Natural killer cell (primary cell): ENCODE data around the gene CH25H. TPM values are rescaled to one million over a fixed set of nuclear protein-coding genes. Genes with fewer than 3 reads are reported as not detected.

Experiments
- ATAC-seq, 3 donors: fragments of 150-1000 bp in 2 of 3; fragments of 200-7000 bp in 1 of 3; cut with Tn5 transposase; 1 replicate in 1 of 3; 2 replicates in 2 of 3; pipeline ENCODE4 v1.10.0; 2021; ENCODE audit warnings: mild to moderate bottlenecking in 2 of 3, moderate library complexity in 2 of 3
- DNase-seq, 2 donors: peaks; one replicate each; pipeline versions ENCODE4 v3.0.0 to v3.0.0-alpha.2; 2013 to 2021; ENCODE audit warnings: mixed read lengths in 1 of 2
- H3K27ac ChIP-seq: one replicate; pipeline ENCODE4 v1.5.1; 2013; ENCODE audit warnings: mild to moderate bottlenecking, low read length
- H3K27me3 ChIP-seq: one replicate; pipeline ENCODE4 v1.6.1; 2013; ENCODE audit warnings: low read length; ENCODE audit not compliant: control insufficient read depth, insufficient read depth
- H3K36me3 ChIP-seq: one replicate; pipeline ENCODE4 v1.6.1; 2013; ENCODE audit warnings: low read length; ENCODE audit not compliant: control insufficient read depth, insufficient read depth
- H3K4me1 ChIP-seq: one replicate; pipeline ENCODE4 v1.6.1; 2013; ENCODE audit warnings: low read length; ENCODE audit not compliant: control insufficient read depth, insufficient read depth
- H3K4me3 ChIP-seq: one replicate; pipeline ENCODE4 v1.5.1; 2013; ENCODE audit warnings: low read length
- H3K9me3 ChIP-seq: one replicate; pipeline ENCODE4 v1.6.1; 2013; ENCODE audit warnings: low read length; ENCODE audit not compliant: control insufficient read depth, insufficient read depth
- H3K27ac Mint-ChIP-seq, 2 donors: one replicate each; pipeline ENCODE4 v1.8.0; 2022; ENCODE audit warnings: mild to moderate bottlenecking in 2 of 2, mixed read lengths in 2 of 2, moderate library complexity in 1 of 2
- H3K27me3 Mint-ChIP-seq, 2 donors: one replicate each; pipeline ENCODE4 v1.8.0; 2022; ENCODE audit warnings: low read depth in 2 of 2, mixed read lengths in 2 of 2
- H3K36me3 Mint-ChIP-seq: one replicate; pipeline ENCODE4 v1.8.0; 2022; ENCODE audit warnings: mixed read lengths
- H3K4me1 Mint-ChIP-seq, 2 donors: one replicate each; pipeline ENCODE4 v1.8.0; 2022; ENCODE audit warnings: mixed read lengths in 2 of 2
- H3K4me3 Mint-ChIP-seq: one replicate; pipeline ENCODE4 v1.8.0; 2022; ENCODE audit warnings: mild to moderate bottlenecking, moderate library complexity, mixed read lengths
- H3K9me3 Mint-ChIP-seq, 2 donors: one replicate each; pipeline ENCODE4 v1.8.0; 2022; ENCODE audit warnings: mixed read lengths in 2 of 2
- CTCF ChIP-seq: fragments of 200-600 bp; IDR thresholded peaks from one replicate; pipeline ENCODE4 v1.8.0; 2022; ENCODE audit warnings: antibody characterized with exemption
- WGBS: methylation state at CpG from one replicate; pipeline ENCODE4 v1.1.7; 2013; ENCODE audit warnings: missing lambda C conversion rate; ENCODE audit not compliant: insufficient coverage; 5-methylcytosine and 5-hydroxymethylcytosine counted together
- intact Hi-C: fragments of 100-400 bp; cut with micrococcal nuclease; formaldehyde crosslinking; loops from one replicate; pipeline ENCODE4 v1.14.2; 2022
- total RNA-seq, 4 donors: library from RNA; stranded (reverse); fragments of 120-200 nt in 1 of 4; gene quantifications; one replicate each; pipeline versions ENCODE4 v1.2.3 to v1.2.4, GENCODE V29; 2013 to 2022

The CH25H gene
- total RNA-seq, 3 donors from 2014 or later (not counting 1 experiment from before 2014, with no cell fraction given): 0.20 TPM; not detected in 2

GRCh38 chr10:89158446-89158845 is 48.7 kb downstream of the CH25H start:
- H3K36me3 Mint-ChIP-seq: no peaks in the 10 kb centered on the region
- peaks cover 4% of the 10 kb centered on the region for H3K4me1 ChIP-seq
- H3K9me3 ChIP-seq: no peaks in the 10 kb centered on the region
- H3K27me3 Mint-ChIP-seq: peaks cover 13 to 41% of the 10 kb centered on the region in 2 donors
- no peak for ATAC-seq
- H3K27ac ChIP-seq: no peak overlapping the region
- H3K27me3 ChIP-seq: no peaks in the 10 kb centered on the region
- TF ChIP-seq CTCF: no peak
- H3K4me3 Mint-ChIP-seq: no peak overlapping the region
- no peak for DNase-seq
- no peak overlapping the region for H3K27ac Mint-ChIP-seq
- no peaks in the 10 kb centered on the region for H3K9me3 Mint-ChIP-seq
- H3K4me3 ChIP-seq: no peak overlapping the region
- intact Hi-C loops: no loop called here
- peaks cover 2 to 4% of the 10 kb centered on the region in 2 donors for H3K4me1 Mint-ChIP-seq
- H3K36me3 ChIP-seq: no peaks in the 10 kb centered on the region

- H3K4me3 ChIP-seq: no peak overlapping the region
- H3K27ac Mint-ChIP-seq: no peak overlapping the region
- H3K36me3 Mint-ChIP-seq: no peaks in the 10 kb centered on the region
- intact Hi-C loops: no loop called here
- H3K4me1 Mint-ChIP-seq: no peaks in the 10 kb centered on the region
- no peaks in the 10 kb centered on the region for H3K9me3 ChIP-seq
- no peaks in the 10 kb centered on the region for H3K27me3 ChIP-seq
- H3K9me3 Mint-ChIP-seq: no peaks in the 10 kb centered on the region
- 58% methylated on average over 4 of the region's 5 CpGs for WGBS
- H3K27me3 Mint-ChIP-seq: peaks cover 16 to 36% of the 10 kb centered on the region in 2 donors
- no peak overlapping the region for H3K27ac ChIP-seq
- TF ChIP-seq CTCF: no peak
- peaks cover 4% of the 10 kb centered on the region for H3K4me1 ChIP-seq
- DNase-seq: no peak
- no peak for ATAC-seq
- H3K4me3 Mint-ChIP-seq: no peak overlapping the region
- H3K36me3 ChIP-seq: no peaks in the 10 kb centered on the region
These were observed 50.8 kb downstream of the CH25H start for GRCh38 chr10:89156161-89156835.

Other genes with a start within 250 kb of the CH25H start
- gene FAS, start 216.5 kb downstream of the CH25H start, total RNA-seq: 10 to 100 TPM; 17.3 to 29.9 (median 26.5) TPM
- 10 to 100 TPM; 41.0 to 43.3 (median 41.1) TPM for gene LIPA, start 44.5 kb upstream of the CH25H start, total RNA-seq
- 100 to 1,000 TPM in 1 of 3 donors, 10 to 100 TPM in 2; 21.8 to 103 (median 34.9) TPM for gene IFIT2, start 94.7 kb upstream of the CH25H start, total RNA-seq
- 10 to 100 TPM; 12.0 to 31.7 (median 12.2) TPM for gene IFIT3, start 120.7 kb upstream of the CH25H start, total RNA-seq
- gene IFIT1B, start 170.7 kb upstream of the CH25H start, total RNA-seq: not detected
- gene IFIT1, start 185.3 kb upstream of the CH25H start, total RNA-seq: 1 to 10 TPM; 1.0 to 4.9 (median 2.7) TPM
- 10 to 100 TPM; 17.7 to 23.6 (median 20.4) TPM for gene IFIT5, start 207.3 kb upstream of the CH25H start, total RNA-seq